Stimulated activated CD4-positive, alpha-beta T cell treated with anti-CD3 and anti-CD28 coated beads, Interleukin-1b, Interleukin-23, amount 100 ng/mL, for 1 hour (primary cell): Measurements from ENCODE around the gene C2CD4D.

Experiments used
- DNase-seq, 2 donors: peaks; one replicate each; pipeline ENCODE4 v3.0.0-alpha.2; 2020; ENCODE audit warnings: low read depth in 2 of 2

The C2CD4D gene

GRCh38 chr1:151814971-151815545, 24.6 kb downstream of the C2CD4D start:
- no peak for DNase-seq

- DNase-seq: no peak
Observed at GRCh38 chr1:151814426-151814825, 25.2 kb downstream of the C2CD4D start.

DNA sequence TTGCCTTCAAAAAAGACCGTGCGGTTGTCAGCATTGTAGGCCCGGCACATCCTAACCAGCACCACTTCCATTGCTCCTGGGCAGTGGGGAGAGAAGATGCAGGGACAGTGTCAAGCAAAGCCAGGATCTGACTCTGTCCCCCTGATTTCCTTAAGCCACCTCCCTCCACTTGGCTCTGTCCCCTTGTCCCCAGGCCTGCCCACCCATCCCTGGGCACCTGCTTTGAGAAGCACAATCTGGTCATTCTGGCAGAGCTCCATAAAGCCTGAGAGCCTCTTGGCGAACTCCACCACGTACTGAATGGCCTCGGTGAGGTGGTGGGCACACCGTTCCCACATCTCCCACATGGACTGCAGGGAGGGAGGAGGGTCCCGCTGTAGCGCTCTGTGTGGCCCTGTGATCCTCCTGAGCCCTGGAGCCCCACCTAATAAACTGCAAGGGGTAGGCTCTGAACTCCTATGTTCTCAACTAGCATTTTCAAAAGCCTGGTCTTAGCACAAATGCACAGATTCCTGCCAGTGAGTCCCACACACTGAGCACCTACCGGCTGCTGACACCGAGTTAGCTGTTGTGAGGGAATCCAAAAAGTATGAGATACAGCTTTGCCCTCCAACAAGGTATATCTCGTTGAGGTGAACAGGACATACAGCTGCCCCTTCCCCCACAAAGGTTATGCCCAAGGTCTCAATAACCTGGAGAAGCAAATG, 26.2 kb downstream of the C2CD4D start:
- DNase-seq: no peak

DNA sequence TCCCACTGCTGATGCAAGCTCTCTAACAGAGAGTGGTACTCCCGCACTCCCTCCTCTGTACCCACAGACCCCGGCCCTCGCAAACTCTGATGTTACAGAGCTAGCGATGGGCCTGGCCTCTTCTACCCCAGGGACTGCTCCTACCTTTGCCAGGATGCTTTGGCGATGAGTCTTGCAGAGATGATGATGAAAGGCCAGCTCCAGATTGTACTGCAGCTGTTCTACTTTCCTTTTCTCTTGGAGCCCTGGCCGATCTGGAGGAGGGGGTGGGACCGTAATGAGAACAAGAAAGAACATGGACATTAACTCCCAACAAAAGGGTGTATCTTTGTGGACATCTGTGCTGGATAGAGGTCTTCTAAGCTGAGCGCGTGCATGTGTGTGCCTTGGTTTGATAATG, 28.4 kb downstream of the C2CD4D start:
- no peak for DNase-seq

GRCh38 chr1:151809985-151810556, 29.5 kb downstream of the C2CD4D start:
- DNase-seq: no peak

- DNase-seq: no peak
Observed at GRCh38 chr1:151809290-151809984, 30.2 kb downstream of the C2CD4D start.

DNA sequence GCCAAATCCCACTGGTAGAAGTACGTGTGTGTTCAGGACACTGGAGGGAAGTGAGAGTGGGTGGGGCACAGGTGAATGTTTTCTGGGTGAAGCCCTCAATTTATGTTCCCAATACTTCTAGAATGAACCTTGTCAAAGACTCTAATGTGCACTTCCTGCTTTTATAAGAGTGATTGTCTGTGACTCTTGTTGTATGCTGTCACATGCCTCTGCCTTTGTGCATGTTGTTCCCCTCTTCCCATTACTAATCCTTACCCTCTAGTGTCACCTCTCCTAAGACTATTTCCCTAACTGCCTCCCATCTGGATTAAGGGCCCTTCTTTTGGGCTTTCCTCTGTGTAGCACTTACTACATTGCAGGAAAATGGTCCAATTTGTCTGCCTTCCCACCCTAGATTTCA, 31.9 kb downstream of the C2CD4D start:
- DNase-seq: no peak

- DNase-seq: no peak
Observed at GRCh38 chr1:151807131-151807530, 32.5 kb downstream of the C2CD4D start.

- DNase-seq: no peak
Observed at GRCh38 chr1:151806170-151806569, 33.5 kb downstream of the C2CD4D start.

DNA sequence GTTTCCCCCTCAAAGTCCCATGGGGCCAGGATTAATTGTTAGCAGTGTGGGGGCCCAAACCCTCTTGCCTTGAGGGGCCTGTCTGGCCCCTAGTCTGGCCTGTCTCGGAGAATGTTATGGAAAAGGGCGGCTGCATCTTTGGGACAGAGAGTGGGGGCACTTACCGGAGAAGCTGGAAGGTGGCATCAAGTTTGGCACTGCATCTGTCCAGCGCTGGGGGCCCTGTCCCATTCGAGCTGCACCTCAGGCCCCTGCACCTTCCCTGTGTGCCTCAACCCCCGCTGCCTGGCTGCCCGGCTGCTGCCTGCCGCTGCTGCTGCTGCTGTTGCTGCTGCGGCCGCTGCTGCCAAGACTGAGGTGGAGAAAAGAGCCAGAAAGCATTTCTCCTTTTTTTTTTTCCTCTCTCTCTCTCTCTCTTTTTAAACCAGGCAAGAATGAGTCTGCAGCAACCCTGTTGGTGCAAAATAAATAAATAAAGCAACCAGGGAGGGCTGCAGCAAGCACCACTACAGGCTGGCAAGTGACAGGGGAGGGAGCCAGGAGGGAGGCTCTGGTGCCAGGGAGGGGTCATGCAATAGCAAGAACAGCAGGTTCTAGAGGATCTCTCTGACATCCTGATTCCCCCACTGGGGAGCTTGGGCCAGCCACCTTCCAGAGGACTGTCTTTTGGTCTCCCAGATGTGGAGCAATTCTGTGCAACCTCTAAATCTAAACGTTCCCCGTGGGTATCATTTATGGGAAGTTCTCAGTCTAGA, 34.4 kb downstream of the C2CD4D start, which contains the start of gene LINGO4:
TSS of gene LINGO4 (minus strand) at position 354 of the 755 bp plus-strand sequence. CDS start 2,715 bp downstream, outside the sequence.
- no peak for DNase-seq

- DNase-seq: no peak
Observed at GRCh38 chr1:151803915-151804314, 35.7 kb downstream of the C2CD4D start.

- no peak for DNase-seq
Observed at GRCh38 chr1:151803164-151803563, 36.5 kb downstream of the C2CD4D start.

GRCh38 chr1:151802372-151802771, 37.2 kb downstream of the C2CD4D start:
- DNase-seq: no peak

DNA sequence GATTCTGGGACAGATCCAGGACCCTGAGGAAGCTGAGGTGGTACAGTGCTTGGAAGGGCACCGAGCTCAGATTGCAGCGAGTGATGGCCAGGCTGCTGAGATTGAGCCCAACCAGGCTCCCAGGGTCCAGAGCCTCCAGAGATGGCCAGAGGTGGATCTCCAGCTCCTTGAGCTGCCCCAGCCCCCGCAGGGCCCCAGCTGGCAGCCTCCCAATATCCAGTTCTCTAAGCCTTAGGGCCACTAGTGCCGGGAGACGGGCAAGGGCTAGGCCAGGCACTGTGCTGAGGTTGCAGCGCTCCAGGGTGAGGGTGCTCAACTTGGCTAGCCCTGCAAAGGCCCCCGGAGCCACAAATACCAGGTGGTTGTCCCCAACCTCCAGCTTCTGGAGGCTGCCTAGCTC, 37.8 kb downstream of the C2CD4D start:
- DNase-seq: no peak

- DNase-seq: no peak
Observed at GRCh38 chr1:151801310-151801820, 38.3 kb downstream of the C2CD4D start.

- DNase-seq: no peak
Observed at GRCh38 chr1:151800830-151801229, 38.8 kb downstream of the C2CD4D start.

DNA sequence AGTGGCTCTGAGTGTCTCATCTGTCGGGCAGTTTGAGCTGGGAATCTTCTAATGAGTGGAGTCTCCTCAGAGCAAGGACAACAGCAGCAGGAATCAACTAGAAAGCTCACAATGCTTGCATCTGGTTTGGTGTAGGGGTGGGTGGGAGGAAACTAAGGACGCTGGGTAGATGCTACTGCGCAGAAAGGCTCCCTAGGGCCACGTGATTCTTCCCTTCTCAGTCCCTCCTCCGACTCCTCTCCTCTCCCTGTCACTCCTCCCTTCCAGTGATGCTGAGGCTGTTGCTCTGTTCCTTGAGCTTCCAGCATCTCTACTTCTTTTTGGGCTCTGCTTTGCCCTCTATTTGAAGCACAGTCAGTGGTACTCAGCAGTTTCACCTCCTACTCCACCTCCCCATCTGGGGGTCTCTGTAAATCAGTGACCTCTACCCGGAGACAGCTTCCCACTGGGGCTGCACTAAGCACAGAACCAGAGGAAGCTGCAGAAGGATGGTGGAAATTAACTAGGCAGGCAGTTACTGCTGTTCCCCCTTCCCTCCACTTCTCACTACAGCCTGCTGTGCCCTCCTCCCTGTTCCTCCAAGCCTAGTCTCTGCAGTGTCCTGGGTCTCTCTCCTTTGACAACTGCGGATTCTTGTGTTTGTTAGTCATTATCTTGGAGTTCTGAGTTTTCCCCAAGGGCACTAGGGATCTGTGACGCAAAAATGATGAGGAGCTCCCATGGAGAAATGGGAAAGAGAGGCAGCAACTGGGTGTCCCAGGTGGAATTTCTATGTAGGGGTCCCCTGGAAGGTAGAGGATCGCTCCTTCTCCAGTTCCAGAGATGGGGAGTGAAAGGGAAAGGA, 40.2 kb downstream of the C2CD4D start:
- DNase-seq: no peak

DNA sequence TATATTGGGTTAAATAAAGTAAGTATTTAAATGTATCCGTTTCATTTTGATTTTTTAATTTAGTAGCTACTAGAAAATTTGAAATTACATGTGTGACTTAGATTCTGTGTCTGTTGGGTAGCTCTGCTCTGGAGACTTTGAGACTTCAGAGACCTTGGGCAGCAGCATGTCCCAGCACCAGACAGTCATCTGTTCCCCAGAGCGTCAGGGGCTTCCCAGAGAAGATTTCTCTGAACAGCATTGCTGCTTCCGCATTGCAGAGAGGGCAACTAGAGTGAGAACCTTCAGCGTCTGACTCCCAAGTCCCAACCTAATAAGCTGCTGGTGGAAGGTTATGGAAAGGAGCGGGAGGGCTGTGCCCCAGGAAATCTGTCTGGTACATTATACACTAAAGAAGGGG, 41.0 kb downstream of the C2CD4D start:
- no peak for DNase-seq

- no peak for DNase-seq
Observed at GRCh38 chr1:151790940-151791651, 48.5 kb downstream of the C2CD4D start.
